GM19193 (cell line): ENCODE data around the gene SPRYD4.

Experiments
- POLR2A ChIP-seq: IDR thresholded peaks from 4 replicates; pipeline ENCODE4 v1.6.1; 2011; ENCODE audit not compliant: insufficient read depth, insufficient read length; ENCODE audit errors: extremely low read depth

SPRYD4 gene

GRCh38 chr12:56510786-56511185 is 42.4 kb downstream of the SPRYD4 start:
- no peak for TF ChIP-seq POLR2A

DNA sequence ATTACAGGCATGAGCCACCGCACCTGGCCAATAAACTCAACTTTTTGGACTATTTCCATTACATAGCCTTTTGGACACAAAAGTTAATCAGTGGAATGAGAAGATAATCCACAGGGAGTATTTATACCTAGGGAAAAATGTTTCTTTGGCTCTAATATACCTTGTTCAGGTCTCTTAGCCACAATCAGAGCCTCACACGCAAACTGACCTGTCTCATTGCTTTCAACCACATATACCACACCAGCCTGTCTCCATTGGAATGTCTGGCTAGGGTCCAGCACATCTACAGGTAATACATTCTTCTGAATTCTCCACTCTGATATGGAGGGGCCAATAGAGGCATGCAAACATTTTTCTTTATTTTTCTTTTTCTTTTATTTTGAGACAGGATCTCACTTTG is 49.5 kb downstream of the SPRYD4 start:
- no peak for TF ChIP-seq POLR2A

DNA sequence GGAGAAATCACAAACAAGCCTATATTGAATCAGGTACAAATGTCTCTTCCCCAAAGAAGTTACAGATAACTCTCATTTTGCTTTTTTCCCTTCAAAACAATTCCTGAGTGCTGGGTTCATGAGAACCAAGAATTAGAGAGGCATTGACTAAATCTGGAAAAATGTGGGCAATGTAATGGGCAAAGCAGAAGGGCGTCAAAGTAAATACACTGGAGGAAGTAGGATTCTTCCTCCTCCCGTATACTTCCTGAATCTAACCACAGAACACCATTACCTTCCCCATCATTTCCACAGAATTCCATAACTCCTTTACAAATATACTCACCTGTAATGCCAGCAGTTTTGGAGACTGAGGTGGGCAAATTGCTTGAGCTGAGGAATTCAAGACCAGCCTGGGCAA is 50.2 kb downstream of the SPRYD4 start:
- TF ChIP-seq POLR2A, result no peak

GRCh38 chr12:56520048-56520447 is 51.7 kb downstream of the SPRYD4 start:
- no peak for TF ChIP-seq POLR2A

DNA sequence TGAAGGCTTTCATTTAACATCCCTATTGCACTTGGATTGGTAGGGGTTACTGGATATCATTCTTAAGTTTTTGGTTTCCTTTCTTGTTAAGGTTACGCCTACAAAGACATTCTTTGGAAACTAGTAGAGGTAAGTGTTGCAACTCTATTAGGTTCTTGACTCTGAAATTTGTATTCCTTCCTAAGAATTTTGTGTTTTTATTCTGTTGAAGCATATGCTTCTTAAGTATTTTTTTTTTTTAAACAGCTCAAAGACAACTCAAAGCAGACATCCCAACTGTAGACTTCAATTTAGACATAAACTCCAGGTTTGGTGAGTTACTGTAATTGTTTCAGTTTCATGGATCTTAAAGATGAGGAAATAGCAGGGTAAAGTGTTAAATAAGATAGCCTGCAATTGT is 52.1 kb downstream of the SPRYD4 start:
- no peak for TF ChIP-seq POLR2A

GRCh38 chr12:56521209-56521589 is 52.8 kb downstream of the SPRYD4 start:
- no peak for TF ChIP-seq POLR2A

DNA sequence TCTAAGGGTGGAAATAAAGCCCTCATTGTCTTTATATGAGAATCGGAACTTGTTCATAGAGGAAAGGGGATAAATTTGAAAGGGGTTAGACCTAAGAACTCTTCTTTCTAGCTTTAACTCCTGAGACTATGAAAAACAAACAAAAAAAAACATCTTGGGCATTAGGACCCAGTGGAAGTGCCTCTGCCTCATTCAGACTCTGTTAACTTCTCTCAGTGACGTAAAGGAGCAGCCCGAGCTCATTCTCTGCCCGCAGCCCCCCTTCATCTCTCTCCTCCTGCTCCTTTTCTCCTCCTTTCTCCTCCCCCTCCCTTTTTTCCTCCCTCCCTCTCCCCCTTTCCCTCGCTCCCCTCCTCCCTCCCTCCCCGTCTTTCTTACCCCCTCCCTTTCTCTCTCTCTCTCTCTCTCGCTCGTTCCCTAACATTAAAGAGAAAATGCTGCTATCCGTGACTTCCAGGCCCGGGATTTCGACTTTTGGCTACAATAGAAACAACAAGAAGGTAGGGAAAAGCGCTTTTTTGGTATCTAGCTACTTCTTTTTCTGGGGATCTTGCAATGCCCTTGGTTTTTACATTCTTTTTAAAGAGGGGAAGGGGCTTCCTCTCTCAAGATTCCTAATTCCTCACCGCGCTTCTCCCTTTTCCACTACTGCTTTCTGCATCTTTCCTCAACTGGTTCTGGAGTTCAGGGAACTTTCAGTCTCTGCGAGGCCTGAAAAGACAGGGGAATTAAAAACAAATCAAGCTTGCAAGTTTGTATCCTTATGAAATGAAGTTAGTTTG is 53.4 kb downstream of the SPRYD4 start, which contains the start of gene RBMS2:
TSS of gene RBMS2 (plus strand) at position 231 of the 782 bp plus-strand sequence. CDS start at position 435, 204 bp downstream.
- TF ChIP-seq POLR2A, result no peak

GRCh38 chr12:56522411-56523193 is 54.2 kb downstream of the SPRYD4 start:
- TF ChIP-seq POLR2A, result no peak

DNA sequence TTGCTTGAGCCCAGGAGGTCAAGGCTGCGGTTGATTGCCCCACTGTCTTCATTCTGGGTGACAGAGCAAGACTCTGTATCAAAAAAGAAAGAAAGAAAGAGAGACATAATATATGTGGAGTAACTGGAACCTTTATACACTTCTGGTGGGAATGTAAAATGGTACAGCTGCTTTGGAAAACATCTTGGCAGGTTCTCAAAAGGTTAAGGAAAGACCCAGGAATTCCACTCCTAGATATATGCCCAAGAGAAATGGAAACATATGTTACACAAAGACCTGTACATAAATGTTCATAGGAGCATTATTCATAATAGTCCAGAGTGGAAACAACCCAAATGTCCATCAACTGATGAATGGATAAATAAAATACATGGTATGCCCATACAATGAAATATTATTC is 60.5 kb downstream of the SPRYD4 start:
- no peak for TF ChIP-seq POLR2A
